ENCODE results near the gene GTF2F2. TPM values are rescaled to one million over a fixed set of nuclear protein-coding genes. Genes with fewer than 3 reads are reported as not detected.
"Not testable (repeated sequence)": the region's sequence is repeated elsewhere in the genome, so short reads cannot be mapped to it uniquely, and the experiment has no call there.

The GTF2F2 gene
- total RNA-seq, 2 experiments from 2014 or later, result 15.0 to 15.1 TPM

DNA sequence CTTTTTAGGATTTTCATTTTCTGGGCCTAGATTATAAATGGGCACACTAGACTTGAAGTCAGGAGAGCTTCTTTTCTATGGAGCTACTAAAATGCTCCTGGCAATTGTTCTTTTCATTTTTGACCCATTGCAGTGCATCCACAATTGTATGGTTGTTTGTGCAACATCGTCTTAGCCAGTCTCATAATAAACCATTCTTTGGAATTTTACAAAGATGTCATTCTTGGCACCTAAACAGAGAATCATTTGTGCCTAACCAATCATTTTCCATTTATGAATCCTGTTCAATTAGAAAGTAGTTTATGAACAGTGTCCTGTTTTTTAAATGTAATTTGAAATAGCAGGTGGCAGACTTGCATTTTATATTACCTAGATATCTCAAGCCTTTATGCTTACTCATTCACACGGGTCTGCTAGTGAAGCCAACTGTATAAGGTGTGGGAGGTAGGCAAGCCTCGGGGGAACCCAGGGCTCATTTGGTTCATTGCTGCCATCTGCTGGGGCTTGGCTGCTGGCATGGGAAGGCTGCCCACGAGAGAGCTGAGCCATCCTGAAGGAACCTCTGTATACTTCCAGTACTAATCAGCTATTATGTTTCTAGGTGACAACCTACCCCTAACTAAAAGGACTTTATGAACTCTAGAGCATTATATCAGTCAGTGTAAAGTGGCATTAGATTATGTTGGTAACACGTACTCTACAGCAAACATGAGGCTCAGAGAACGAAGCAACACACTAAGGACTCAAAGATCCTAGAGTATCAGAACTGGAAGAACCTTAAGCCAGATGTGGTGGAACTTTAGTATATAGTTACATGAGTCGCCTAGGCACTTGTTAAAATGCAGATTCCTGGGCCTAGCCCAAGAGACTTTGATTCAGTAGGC lies 160.7 kb downstream of the GTF2F2 start:
- Mint-ChIP-seq H3K4me3 (no peak overlapping the region), H3K27me3 (no peaks in the 10 kb centered on the region), H3K27ac (no peak overlapping the region), H3K36me3 (peaks cover 19% of the 10 kb centered on the region), H3K9me3 (peaks cover 4% of the 10 kb centered on the region), H3K4me1 (peaks cover 1% of the 10 kb centered on the region)
- peak; percentile 39 for DNase-seq
- POLR2A ChIA-PET, result no interaction called here
- ATAC-seq (ENCODE audit: low read depth), result peak; percentile 66

DNA sequence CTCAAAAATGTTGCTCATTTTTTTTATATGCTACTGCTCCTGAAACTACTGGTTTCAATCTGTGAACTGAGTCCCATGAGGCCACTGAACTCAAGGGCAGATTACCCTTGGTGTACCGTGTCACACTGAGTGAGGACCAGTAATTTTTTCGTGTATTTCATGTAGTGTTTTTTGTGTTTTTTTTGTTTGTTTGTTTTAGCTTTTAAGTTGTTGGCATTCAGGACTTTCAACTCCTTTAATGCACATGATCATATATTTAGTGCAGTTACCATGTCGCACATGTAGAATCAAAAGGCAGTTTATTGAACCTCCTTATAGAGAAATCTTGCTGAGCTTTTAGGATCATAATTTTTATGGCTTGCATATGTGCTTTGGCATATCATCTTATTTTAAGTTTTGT lies 162.7 kb downstream of the GTF2F2 start:
- H3K27ac Mint-ChIP-seq, result no peak overlapping the region
- H3K36me3 Mint-ChIP-seq, result peaks cover 7% of the 10 kb centered on the region
- POLR2A ChIA-PET, result no interaction called here
- no peaks in the 10 kb centered on the region for H3K4me1 Mint-ChIP-seq
- no peaks in the 10 kb centered on the region for H3K9me3 Mint-ChIP-seq
- DNase-seq (no peak), ATAC-seq (ENCODE audit: low read depth) (no peak)
- H3K4me3 Mint-ChIP-seq, result no peak overlapping the region
- no peaks in the 10 kb centered on the region for H3K27me3 Mint-ChIP-seq

DNA sequence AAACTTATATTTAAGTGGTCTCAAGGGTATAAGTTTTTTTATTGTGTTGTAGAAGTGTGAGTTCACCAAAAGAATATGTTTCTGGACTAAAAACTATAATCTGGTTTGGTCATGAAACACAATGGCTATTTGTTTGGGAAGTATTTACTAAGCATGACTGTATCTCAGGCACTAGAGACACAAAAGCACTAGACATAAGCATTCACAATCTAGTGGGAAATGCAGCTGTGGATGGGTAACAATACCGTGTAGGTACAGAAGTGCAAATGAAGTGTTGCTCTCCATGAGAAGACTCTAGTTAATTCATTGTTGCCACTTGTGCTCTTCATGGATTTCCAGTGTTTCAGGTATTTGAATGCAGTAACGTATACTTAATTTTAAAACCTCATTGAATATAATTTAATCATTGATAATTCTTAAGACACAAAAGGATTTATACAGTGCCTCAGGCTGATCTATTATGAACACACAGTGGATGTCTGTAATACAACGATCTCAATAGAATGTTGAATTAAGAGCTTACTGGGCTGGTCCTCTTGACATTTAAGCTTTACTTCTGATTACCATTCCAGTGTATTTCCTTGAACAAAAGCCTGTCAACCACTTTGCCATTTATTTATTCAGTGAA lies 169.7 kb downstream of the GTF2F2 start:
- Mint-ChIP-seq H3K27me3 (no peaks in the 10 kb centered on the region), H3K36me3 (peaks cover 10% of the 10 kb centered on the region), H3K4me3 (no peak overlapping the region), H3K4me1 (no peaks in the 10 kb centered on the region), H3K27ac (no peak overlapping the region), H3K9me3 (no peaks in the 10 kb centered on the region)
- POLR2A ChIA-PET, result no interaction called here
- DNase-seq (no peak), ATAC-seq (ENCODE audit: low read depth) (no peak)

DNA sequence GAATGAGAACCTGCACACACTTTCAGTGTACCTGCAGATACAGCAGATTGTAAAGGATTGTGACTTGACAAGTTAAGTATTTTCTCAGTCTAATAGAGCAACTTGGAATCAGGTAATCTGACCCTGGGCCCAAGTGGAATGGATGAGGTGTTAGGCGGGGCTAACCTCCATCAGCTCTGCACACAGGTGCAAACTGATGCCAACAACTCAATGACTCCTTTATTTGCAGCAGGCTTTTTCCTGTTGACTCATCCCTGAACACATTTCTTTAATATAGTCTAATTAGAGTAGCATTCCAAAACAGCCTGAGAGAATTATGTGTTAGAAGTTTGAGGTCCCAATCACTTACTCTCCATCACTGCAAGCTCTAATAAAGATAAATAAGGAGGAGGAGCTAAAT lies 171.9 kb downstream of the GTF2F2 start:
- Mint-ChIP-seq H3K36me3 (peaks cover 12% of the 10 kb centered on the region), H3K9me3 (no peaks in the 10 kb centered on the region), H3K27me3 (no peaks in the 10 kb centered on the region), H3K4me3 (no peak overlapping the region), H3K27ac (no peak overlapping the region), H3K4me1 (peaks cover 12% of the 10 kb centered on the region)
- DNase-seq, result no peak
- POLR2A ChIA-PET, result no interaction called here
- ATAC-seq (ENCODE audit: low read depth), result no peak

DNA sequence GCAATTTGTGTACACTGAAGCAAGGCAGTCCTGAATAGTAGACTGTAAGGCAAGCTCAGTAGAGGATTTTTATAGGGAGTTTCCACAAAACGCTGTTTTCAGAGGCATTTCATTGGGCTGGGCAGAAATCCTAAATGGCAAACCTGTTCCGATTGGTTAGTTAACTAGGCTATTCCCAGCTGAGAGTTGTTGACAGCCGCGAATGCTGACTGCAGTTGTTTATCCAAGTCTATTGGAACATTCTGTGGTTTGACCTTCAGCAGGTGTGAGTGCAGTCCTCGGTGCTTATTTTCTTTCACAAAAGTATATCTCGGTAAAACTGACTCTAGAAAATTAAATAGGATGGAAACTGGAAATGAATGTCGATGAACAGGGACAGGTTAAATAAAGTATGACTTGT lies 175.2 kb downstream of the GTF2F2 start:
- H3K4me1 Mint-ChIP-seq, result peaks cover 23% of the 10 kb centered on the region
- H3K4me3 Mint-ChIP-seq, result no peak overlapping the region

DNA sequence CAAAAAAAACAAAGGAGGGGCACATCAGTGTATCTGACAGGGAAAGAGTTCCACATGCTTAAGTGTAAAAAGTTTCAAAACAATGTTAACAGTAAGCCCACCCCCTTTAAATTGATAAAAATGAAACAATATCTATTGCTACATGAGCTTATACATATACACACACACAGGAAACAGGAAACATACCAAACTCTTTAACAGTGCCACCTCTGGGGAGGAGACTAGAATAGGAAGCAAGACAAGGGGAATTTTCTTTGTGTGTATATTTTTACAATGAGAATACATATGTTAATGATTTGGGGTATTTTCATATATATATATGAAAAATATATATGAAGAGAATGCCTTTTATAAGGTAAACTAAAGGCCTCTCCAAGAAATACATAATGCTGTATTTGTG lies 175.9 kb downstream of the GTF2F2 start:
- H3K9me3 Mint-ChIP-seq, result no peaks in the 10 kb centered on the region
- peak overlapping the region; percentile 31 for H3K4me3 Mint-ChIP-seq
- H3K27me3 Mint-ChIP-seq, result peaks cover 2% of the 10 kb centered on the region
- H3K36me3 Mint-ChIP-seq, result peaks cover 4% of the 10 kb centered on the region
- ATAC-seq (ENCODE audit: low read depth), result peak; percentile 37
- peaks cover 23% of the 10 kb centered on the region for H3K4me1 Mint-ChIP-seq
- POLR2A ChIA-PET, result no interaction called here
- DNase-seq, result no peak
- peak overlapping the region; percentile 79 for H3K27ac Mint-ChIP-seq

More for the DNA sequence above, 175.2 kb downstream of the GTF2F2 start:
- DNase-seq (no peak), ATAC-seq (ENCODE audit: low read depth) (no peak)
- H3K27ac Mint-ChIP-seq, result no peak overlapping the region
- no peaks in the 10 kb centered on the region for H3K9me3 Mint-ChIP-seq
- H3K27me3 Mint-ChIP-seq, result no peaks in the 10 kb centered on the region
- H3K36me3 Mint-ChIP-seq, result peaks cover 7% of the 10 kb centered on the region
- POLR2A ChIA-PET, result no interaction called here

DNA sequence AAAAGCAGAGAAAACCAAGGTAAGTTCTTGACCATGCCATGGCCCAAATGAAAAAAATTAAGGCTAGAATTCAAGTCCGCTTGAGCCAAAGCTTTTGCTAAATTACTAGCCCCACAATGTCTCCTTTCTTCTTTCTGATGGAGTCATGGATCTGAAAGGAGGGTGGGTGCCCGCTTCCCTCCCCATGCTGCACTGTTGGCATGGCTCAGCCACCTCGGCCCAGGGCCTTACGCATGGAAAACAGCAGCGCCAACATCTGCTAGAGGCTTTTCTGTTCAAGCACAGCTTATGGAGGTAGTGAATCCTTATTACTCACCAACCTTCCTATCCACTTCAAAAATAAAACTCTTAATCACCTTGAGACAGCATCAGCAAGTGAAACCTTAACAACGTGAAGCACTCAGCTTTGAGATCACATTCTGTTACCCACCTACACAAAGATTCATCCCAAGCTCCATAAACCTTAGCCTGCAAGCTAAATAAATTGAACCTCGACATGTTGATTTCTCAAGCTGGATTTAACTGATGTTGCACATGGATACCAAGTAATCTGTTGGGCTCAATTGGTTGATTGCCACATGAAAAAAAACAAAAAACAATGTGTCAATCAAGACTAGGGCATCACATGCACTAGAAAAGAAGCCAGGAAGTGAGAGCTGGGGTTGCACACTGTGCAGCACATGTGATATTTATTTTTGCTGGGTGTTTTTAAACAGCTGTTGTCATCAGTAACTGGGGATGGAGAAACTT lies 177.3 kb downstream of the GTF2F2 start:
- Mint-ChIP-seq H3K36me3 (peaks cover 4% of the 10 kb centered on the region), H3K4me1 (peaks cover 23% of the 10 kb centered on the region), H3K27ac (peak overlapping the region; percentile 74), H3K4me3 (no peak overlapping the region), H3K9me3 (no peaks in the 10 kb centered on the region), H3K27me3 (peaks cover 6% of the 10 kb centered on the region)
- POLR2A ChIA-PET, result interaction anchor here (1.2 kb wide), 2 partner anchors 119 to 251 kb away, joined by 3 read pairs; no protein-coding TSS in a partner anchor
- peak; percentile 83 for ATAC-seq (ENCODE audit: low read depth)
- no peak for DNase-seq

DNA sequence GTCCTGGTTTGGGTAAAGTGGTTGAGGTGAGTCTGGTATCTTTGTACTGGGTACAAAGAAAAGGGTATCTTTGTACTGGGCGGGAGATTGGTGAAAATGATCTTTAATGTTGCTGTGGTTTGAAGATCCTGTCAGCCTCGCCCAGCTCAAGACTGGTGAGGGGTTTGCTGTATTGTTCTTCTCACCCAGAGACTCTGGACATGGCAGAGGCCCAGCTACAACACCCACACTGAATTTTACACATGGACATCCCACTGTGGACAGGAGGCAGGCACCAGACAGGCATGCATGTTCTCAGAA lies 177.8 kb downstream of the GTF2F2 start:
- Mint-ChIP-seq H3K36me3 (peaks cover 4% of the 10 kb centered on the region), H3K9me3 (no peaks in the 10 kb centered on the region), H3K4me3 (no peak overlapping the region), H3K4me1 (peaks cover 23% of the 10 kb centered on the region), H3K27me3 (peaks cover 10% of the 10 kb centered on the region), H3K27ac (peak overlapping the region; percentile 74)
- DNase-seq (no peak), ATAC-seq (ENCODE audit: low read depth) (no peak)
- POLR2A ChIA-PET, result interaction anchor here (1.2 kb wide), 2 partner anchors 118 to 251 kb away, joined by 3 read pairs; no protein-coding TSS in a partner anchor

DNA sequence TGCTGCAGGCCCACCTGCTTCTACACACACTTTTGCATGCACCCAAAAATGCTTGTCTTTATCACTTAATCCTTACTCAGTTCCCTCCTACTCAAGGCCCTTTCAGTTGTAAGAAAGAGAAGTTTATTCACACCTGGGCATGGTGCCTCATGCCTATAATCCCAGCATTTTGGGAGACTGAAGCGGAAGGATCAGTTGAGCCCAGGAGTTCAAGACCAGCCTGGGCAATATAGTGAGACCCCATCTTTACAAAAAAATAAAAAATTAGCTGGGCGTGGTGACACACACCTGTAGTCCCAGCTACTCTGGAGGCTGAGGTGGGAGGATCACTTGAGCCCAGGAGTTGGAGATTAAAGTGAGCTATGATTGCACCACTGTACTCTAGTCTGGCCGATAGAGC lies 178.2 kb downstream of the GTF2F2 start:
- H3K27ac Mint-ChIP-seq, result peak overlapping the region; percentile 74
- POLR2A ChIA-PET, result interaction anchor here (1.2 kb wide), 1 partner anchor 118 kb away, joined by 3 read pairs; no protein-coding TSS in a partner anchor
- ATAC-seq (ENCODE audit: low read depth); H3K36me3 Mint-ChIP-seq; H3K27me3 Mint-ChIP-seq; H3K9me3 Mint-ChIP-seq; H3K4me3 Mint-ChIP-seq; DNase-seq: not testable (repeated sequence)
- H3K4me1 Mint-ChIP-seq, result peaks cover 23% of the 10 kb centered on the region

DNA sequence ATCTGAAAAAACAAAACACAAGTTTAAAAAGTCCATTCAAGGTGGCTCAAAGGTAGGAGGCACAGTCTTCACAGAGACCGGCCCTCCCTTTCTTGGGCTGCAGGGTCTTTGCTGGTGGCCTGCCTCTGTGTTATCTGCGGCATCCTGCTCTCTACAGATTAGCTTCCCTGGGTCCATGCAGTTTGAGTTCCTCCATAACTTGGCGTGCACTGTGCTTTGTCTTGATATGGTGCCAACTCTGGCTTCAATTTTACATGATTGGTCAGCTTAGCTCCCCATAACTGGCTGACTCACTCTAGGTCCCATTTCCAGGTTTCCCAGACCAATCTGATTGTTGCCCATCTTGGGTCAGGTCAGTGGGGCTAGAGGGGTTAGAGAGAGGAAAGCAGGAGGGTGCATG lies 178.9 kb downstream of the GTF2F2 start:
- H3K4me1 Mint-ChIP-seq, result peaks cover 23% of the 10 kb centered on the region
- DNase-seq (no peak), ATAC-seq (ENCODE audit: low read depth) (no peak)
- POLR2A ChIA-PET, result no interaction called here
- H3K4me3 Mint-ChIP-seq, result no peak overlapping the region
- peaks cover 4% of the 10 kb centered on the region for H3K36me3 Mint-ChIP-seq
- H3K9me3 Mint-ChIP-seq, result no peaks in the 10 kb centered on the region
- peaks cover 11% of the 10 kb centered on the region for H3K27me3 Mint-ChIP-seq
- H3K27ac Mint-ChIP-seq, result no peak overlapping the region

DNA sequence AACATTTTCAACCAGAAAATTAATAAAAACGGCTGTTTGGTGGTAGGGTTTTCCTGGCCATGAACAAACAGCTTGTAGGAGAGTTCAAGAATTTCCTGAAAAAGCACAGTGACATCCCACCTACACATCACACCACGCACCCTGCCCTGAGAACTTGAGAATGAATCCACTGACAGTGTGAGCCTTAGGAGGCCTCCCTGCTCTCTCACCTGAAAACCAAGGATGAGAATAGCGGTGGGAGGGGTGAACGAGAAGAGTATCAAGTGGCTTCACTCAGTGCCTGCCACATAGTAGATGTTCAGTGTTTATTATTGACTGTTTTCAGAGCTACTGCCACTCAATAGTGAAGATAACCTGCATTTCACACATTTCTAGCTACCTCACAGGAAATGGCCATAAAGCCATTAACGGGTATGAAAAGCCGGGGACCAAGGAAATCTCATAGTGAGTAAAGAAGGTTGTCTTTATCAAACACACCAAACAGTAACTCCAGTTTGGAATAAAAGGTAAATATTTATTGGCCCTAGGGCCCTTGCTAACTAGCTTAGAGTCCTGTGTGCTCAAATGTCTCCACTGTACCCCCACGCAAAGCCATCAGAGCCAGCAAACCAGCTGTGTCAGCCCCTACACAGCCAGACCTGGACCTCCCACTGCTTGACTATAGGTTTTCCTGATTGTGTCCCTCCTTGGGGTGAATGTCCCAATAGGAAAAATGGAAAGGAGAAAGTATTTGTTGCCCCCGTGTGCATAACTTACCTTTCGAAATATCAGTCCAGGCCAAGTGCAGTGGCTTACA lies 180.1 kb downstream of the GTF2F2 start:
- peaks cover 23% of the 10 kb centered on the region for H3K4me1 Mint-ChIP-seq
- ATAC-seq (ENCODE audit: low read depth) (no peak), DNase-seq (no peak)
- H3K9me3 Mint-ChIP-seq, result no peaks in the 10 kb centered on the region
- POLR2A ChIA-PET, result no interaction called here
- peaks cover 11% of the 10 kb centered on the region for H3K27me3 Mint-ChIP-seq
- peaks cover 4% of the 10 kb centered on the region for H3K36me3 Mint-ChIP-seq
- H3K4me3 Mint-ChIP-seq, result no peak overlapping the region
- H3K27ac Mint-ChIP-seq, result no peak overlapping the region

DNA sequence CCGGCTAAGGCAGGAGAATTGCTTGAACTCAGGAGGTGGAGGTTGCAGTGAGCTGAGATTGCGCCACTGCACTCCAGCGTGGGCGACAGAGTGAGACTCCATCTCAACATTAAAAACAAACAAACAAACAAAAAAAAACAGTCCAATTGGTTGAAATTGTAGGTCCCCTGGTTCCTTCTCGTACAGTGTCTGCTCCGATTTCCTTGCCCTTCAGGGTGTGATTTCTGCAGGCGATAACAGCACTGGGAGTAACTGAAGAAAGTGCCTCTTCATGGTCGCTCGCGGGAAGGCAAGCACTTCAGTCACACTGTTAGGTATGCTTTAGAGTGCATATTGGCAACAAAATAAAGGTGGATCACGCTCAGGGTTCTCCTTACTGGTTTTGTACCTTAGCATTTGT lies 181.0 kb downstream of the GTF2F2 start:
- Mint-ChIP-seq H3K4me1 (peaks cover 17% of the 10 kb centered on the region), H3K9me3 (no peaks in the 10 kb centered on the region), H3K36me3 (peaks cover 2% of the 10 kb centered on the region), H3K4me3 (no peak overlapping the region), H3K27me3 (peaks cover 14% of the 10 kb centered on the region), H3K27ac (no peak overlapping the region)
- ATAC-seq (ENCODE audit: low read depth) (no peak), DNase-seq (no peak)
- POLR2A ChIA-PET, result no interaction called here

DNA sequence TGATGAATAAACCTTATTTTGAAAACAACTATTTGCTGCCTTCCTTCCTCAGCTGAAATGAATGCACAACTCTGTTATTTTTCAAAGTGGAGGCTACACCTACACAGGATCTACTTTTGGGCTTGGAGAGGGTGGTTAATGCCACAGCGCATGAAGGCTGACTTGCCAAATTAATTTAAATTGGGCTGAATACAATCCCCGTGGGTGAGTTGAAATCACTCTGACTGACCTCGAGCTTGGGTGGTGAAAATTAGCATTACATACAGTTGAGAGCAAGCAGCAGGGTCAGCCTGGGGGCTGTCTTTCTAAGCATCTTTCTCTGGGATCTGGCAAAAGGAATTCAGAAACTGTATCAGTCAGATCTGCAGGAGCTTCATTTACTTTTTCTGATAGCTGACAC lies 182.2 kb downstream of the GTF2F2 start:
- POLR2A ChIA-PET, result interaction anchor here (0.7 kb wide), 1 partner anchor 838 kb away, joined by 3 read pairs; no protein-coding TSS in a partner anchor
- Mint-ChIP-seq H3K4me1 (peaks cover 9% of the 10 kb centered on the region), H3K27me3 (peaks cover 14% of the 10 kb centered on the region), H3K36me3 (no peaks in the 10 kb centered on the region), H3K4me3 (no peak overlapping the region), H3K27ac (no peak overlapping the region), H3K9me3 (no peaks in the 10 kb centered on the region)
- DNase-seq (no peak), ATAC-seq (ENCODE audit: low read depth) (no peak)
